ENCODE measurements around the gene COX6A1.

- no peak for TF ChIP-seq CTCF (IDR thresholded peaks at IDR 0.05; ENCODE audit: extremely low read depth in 1 of 2, insufficient read depth in 1 of 2, low read depth in 1 of 2, low read length in 2 of 2)
- no peak for TF ChIP-seq JUN (IDR thresholded peaks at IDR 0.05; ENCODE audit: borderline replicate concordance, insufficient read depth, insufficient read length, low read depth)
- TF ChIP-seq MAX (IDR thresholded peaks at IDR 0.05; ENCODE audit: insufficient read depth, insufficient read length), result no peak
- TF ChIP-seq POLR2A (IDR thresholded peaks at IDR 0.05; ENCODE audit: low read depth, low read length), result no peak
- no peak for TF ChIP-seq EZH2 (IDR thresholded peaks at IDR 0.05; ENCODE audit: borderline replicate concordance, low read depth, low read length, severe bottlenecking)
Observed at GRCh38 chr12:120394483-120395367, 43.2 kb upstream of the COX6A1 start.
